C4-2B (cell line): ENCODE results near the gene PIBF1.

Experiments
- H3K27ac ChIP-seq: fragments of 450-650 bp; 2 replicates; pipeline ENCODE4 v1.5.1; 2017
- CTCF ChIP-seq: fragments of 450-650 bp; conservative IDR thresholded peaks from 2 replicates; pipeline ENCODE4 v1.5.1; 2017; ENCODE audit warnings: mild to moderate bottlenecking
- ZFX ChIP-seq: fragments of 450-650 bp; IDR thresholded peaks from 2 replicates; pipeline ENCODE4 v1.6.1; 2017

The PIBF1 gene

GRCh38 chr13:72781451-72782439, at the start of gene PIBF1, which contains the start of gene DIS3:
PIBF1 (plus strand) TSS chr13:72782133; CDS start chr13:72783470, 1,337 bp downstream.
DIS3 (minus strand) TSS chr13:72781900; CDS start chr13:72781832, 68 bp downstream.
- H3K27ac ChIP-seq = peak within 1 kb of the TSS; percentile 78
- no peak for TF ChIP-seq CTCF
- TF ChIP-seq ZFX = no peak

GRCh38 chr13:72737033-72737432, 44.9 kb upstream of the PIBF1 start:
- no peak overlapping the region for H3K27ac ChIP-seq
- TF ChIP-seq ZFX (no peak), CTCF (no peak)

GRCh38 chr13:72740015-72740414, 41.9 kb upstream of the PIBF1 start:
- no peak for TF ChIP-seq ZFX
- TF ChIP-seq CTCF = no peak
- H3K27ac ChIP-seq = no peak overlapping the region

GRCh38 chr13:72745260-72745659, 36.7 kb upstream of the PIBF1 start:
- no peak for TF ChIP-seq ZFX
- TF ChIP-seq CTCF = no peak
- no peak overlapping the region for H3K27ac ChIP-seq

GRCh38 chr13:72751220-72751619, 30.7 kb upstream of the PIBF1 start:
- TF ChIP-seq ZFX (no peak), CTCF (no peak)
- no peak overlapping the region for H3K27ac ChIP-seq

GRCh38 chr13:72754111-72754510, 27.8 kb upstream of the PIBF1 start:
- TF ChIP-seq CTCF = no peak
- TF ChIP-seq ZFX = no peak
- no peak overlapping the region for H3K27ac ChIP-seq

GRCh38 chr13:72757792-72758535, 24.0 kb upstream of the PIBF1 start:
- TF ChIP-seq ZFX = no peak
- no peak for TF ChIP-seq CTCF
- no peak overlapping the region for H3K27ac ChIP-seq
